Cardiac fibroblast (primary cell): ENCODE data around the gene SLC2A5.
A peak's percentile ranks its signal among the peaks of the same experiment; 100 is the strongest.

Source experiments
- DNase-seq, 2 donors: peaks; one replicate each; pipeline versions ENCODE4 v3.0.0 to v3.0.0-alpha.2; 2010; ENCODE audit warnings: low read depth in 2 of 2
- H3K4me3 ChIP-seq, 2 donors: replicated peaks in 1 of 2; 1 replicate in 1 of 2; 2 replicates in 1 of 2; pipeline ENCODE4 v1.5.1; 2011; ENCODE audit warnings: low read depth in 2 of 2, low read length in 2 of 2, mild to moderate bottlenecking in 2 of 2, moderate library complexity in 1 of 2
- TF ChIP-seq, protein P1 (sequence below): IDR thresholded peaks from one replicate; pipeline ENCODE4 v1.5.1; 2011; ENCODE audit warnings: low read depth, mild to moderate bottlenecking, low read length, inconsistent platforms

Gene SLC2A5

DNA sequence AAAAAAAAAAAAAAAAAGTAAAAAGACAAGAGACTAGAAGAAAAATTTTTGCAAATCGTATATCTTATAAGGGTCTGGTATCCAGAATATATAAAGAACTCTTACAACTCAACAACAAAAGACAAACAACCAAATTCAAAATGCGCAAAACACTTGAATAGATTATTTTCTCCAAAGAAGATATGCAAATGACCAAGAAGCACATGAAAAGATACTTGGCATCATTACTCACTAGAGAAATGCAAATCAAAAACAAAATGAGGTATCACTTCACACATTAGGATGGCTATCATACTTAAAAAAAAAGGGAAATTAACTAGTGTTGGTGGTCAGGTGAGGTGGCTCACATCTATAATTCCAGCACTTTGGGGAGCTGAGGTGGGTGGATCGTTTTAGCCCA lies 12.0 kb upstream of the SLC2A5 start:
- TF ChIP-seq, protein P1, sequence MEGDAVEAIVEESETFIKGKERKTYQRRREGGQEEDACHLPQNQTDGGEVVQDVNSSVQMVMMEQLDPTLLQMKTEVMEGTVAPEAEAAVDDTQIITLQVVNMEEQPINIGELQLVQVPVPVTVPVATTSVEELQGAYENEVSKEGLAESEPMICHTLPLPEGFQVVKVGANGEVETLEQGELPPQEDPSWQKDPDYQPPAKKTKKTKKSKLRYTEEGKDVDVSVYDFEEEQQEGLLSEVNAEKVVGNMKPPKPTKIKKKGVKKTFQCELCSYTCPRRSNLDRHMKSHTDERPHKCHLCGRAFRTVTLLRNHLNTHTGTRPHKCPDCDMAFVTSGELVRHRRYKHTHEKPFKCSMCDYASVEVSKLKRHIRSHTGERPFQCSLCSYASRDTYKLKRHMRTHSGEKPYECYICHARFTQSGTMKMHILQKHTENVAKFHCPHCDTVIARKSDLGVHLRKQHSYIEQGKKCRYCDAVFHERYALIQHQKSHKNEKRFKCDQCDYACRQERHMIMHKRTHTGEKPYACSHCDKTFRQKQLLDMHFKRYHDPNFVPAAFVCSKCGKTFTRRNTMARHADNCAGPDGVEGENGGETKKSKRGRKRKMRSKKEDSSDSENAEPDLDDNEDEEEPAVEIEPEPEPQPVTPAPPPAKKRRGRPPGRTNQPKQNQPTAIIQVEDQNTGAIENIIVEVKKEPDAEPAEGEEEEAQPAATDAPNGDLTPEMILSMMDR, result no peak
- no peak for DNase-seq
- no peak overlapping the region for H3K4me3 ChIP-seq

DNA sequence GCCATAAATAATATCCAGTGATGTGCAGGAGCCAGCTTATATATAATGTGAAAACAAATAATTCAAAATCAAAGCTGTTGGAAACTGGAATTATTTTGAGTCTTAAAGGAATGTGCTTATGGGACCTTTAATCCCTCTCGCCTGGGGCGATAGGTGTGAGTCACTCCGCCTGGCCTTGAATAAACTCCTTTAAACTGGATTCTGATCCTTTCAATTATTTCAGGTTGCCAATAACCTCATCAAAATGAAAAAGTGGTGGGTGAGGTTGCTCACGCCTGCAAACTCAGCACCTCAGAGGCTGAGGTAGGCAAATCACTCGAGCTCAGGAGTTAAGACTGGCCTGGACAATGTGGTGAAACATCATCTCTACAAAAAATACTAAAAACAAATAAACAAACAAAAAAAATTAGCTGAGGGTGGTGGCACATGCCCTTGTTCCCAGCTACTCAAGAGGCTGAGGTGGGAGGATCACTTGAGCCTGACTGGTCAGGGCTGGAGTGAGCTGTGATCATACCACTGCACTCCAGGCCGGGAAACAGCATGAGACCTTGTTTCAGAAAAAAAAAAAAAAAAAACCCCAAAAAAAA lies 11.4 kb upstream of the SLC2A5 start:
- TF ChIP-seq, protein P1, result no peak
- no peak overlapping the region for H3K4me3 ChIP-seq
- DNase-seq, result no peak

DNA sequence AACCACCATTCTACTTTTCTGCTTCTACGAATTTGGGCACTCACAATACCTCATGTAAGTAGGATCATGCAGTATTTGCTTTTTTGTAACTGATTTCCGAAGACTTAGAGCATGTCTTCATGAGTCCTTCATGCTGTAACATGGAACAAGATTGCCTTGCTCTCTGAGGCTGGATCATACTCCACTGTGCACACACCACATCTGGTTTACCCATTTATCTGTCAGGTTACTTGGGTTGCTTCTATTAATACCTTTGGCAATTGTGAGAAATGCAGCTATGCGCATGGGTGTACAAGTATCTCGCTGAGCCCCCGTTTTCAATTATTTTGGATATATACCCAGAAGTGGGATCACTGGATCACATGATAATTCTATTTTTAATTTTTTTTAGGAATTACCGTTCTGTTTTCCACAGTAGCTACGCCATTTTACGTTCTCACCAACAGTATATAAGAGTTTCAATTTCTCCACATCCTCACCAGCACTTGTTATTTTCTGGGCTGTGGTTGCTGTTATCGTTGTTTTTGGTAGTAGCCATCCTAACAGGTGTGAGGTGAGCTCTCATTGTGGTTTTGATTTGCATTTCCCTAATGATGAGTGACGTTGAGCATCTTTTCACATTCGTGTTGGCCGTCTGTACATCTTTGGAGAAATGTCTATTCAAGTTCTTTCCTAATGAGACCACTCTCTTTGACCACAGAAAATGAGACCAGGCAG lies 10.7 kb upstream of the SLC2A5 start:
- no peak for DNase-seq
- H3K4me3 ChIP-seq, result no peak overlapping the region
- TF ChIP-seq, protein P1, result no peak

DNA sequence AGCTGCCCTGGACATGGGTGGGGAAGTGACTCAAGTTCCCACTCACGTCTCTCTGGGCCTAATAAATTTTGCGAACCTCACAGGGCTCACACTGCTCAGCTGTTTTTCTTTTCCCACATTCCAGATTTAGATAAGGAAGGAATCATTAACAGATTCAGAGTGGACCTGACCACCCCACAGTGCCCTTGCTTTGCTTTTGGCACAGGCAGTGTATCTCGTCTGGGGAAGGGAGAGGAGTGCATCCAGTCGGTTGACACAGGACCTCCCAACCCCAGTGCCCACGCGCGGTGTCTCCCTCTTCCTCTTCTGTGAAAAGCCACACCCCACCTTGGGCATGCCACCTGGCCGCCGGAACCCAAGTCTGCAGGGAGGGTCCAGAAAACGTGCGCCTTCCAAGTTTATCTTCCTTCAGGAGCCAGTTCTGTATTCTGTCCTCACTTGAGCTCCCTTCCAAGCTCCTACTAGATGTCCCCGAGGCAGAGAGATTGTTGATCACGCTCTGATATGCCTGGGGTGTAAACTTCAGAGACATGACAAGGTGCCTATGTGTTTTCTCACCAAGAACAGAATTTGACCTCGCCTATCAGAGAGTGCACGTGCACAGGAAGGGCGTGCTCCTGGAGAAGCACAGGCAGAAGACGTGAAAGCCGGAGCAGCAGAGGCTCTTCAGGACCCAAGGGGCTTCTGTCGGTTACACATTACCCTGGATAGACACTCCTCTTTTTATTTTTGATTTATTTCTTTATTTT lies 9.5 kb upstream of the SLC2A5 start:
- TF ChIP-seq, protein P1, result no peak
- H3K4me3 ChIP-seq, result no peak overlapping the region
- DNase-seq, result peak in 1 of 2 donors; percentile 41

DNA sequence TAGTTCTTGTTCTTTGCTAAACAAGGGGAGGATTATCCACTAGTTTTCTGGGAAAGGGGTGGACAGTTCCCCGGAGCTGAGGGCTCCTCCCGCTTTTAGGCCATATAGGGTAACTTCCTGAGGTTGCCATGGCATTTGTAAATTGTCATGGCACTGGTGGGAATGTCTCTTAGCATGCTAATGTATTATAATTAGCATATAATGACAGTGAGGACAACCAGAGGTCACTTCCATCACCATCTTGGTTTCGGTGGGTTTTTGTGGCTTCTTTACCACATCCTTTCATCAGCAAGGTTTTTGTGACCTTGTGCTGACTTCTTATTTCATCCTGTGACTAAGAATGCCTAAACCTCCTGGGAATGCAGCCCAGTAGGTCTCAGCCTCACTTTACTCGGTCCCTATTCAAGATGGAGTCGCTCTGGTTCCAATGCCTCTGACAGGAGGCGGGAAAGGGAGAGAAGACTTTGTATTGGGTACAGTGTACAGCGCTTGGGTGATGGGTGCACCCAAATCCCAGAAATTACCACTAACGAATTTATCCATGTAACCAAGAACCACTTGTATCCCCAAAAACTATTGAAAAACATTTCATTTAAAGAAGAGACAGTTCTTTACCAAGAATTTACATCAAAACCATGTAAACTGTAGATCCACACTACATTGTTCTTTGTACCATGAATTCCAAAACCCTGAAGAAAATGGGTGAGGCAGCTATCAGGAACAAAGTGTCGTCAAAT lies 8.7 kb upstream of the SLC2A5 start:
- no peak overlapping the region for H3K4me3 ChIP-seq
- peak; percentile 39 to 66 for DNase-seq
- TF ChIP-seq, protein P1, result no peak

DNA sequence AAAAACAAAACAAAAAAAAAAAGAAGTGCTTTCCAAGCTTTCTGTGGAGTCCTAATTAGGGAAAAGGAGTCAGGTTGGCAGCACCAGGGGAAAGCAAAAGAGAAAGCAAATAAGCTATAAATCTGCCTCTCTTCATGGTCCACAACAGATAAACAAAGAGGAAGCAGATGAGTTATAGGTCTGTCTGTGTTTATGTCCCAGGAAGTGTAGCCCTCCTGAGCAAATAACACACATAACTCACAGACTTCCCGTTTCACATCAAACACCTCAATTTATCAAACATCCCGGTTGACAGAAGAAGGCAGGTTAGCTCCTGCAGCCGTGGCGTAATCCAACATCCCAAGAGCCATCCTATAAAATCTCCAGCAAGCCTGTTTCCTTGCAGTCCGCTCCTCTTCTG lies 5.6 kb upstream of the SLC2A5 start:
- TF ChIP-seq, protein P1, result no peak
- no peak for DNase-seq
- no peak overlapping the region for H3K4me3 ChIP-seq
